Renal cortex interstitium (tissue), 15 donors: ENCODE measurements around the gene IFT122. TPM values are rescaled to one million over a fixed set of nuclear protein-coding genes. Genes with fewer than 3 reads are reported as not detected.
"Not testable (repeated sequence)": the region's sequence is repeated elsewhere in the genome, so short reads cannot be mapped to it uniquely, and the experiment has no call there.

ENCODE experiments used
- DNase-seq, 11 donors: peaks; one replicate each; pipeline ENCODE4 v3.0.0-alpha.2; 2013; ENCODE audit warnings: low read depth in 9 of 11, low spot score in 4 of 11; ENCODE audit errors: extremely low read depth in 1 of 11
- long read RNA-seq, 16 experiments: transcript quantifications; one replicate each; lab custom pipeline, GENCODE V29; 2026
- polyA plus RNA-seq, 3 donors: library from polyadenylated mRNA; unstranded; fragments of 120-200 nt; gene quantifications; one replicate each; pipeline ENCODE4 v1.2.1, GENCODE V29; 2013; ENCODE audit not compliant: insufficient read length in 3 of 3

Gene IFT122
- polyA plus RNA-seq: 10 to 100 TPM; 51.3 to 63.6 (median 62.5) TPM
- long read RNA-seq, donor 1, partial matches to known transcripts: 0 of 1 reads
- long read RNA-seq, donor 1, other reads (novel, unspliced or antisense): 0 of 1 reads
- long read RNA-seq, donor 2, partial matches to known transcripts: 0 of 2 reads
- long read RNA-seq, donor 2, other reads (novel, unspliced or antisense): 0 of 2 reads
- long read RNA-seq, donor 3, partial matches to known transcripts: 7 of 14 reads
- long read RNA-seq, donor 3, other reads (novel, unspliced or antisense): 0 of 14 reads
- long read RNA-seq, donor 4, partial matches to known transcripts: 0 of 1 reads
- long read RNA-seq, donor 4, other reads (novel, unspliced or antisense): 0 of 1 reads
- long read RNA-seq, donor 5: 0 reads
- long read RNA-seq, donor 6, partial matches to known transcripts: 5 of 8 reads
- long read RNA-seq, donor 6, other reads (novel, unspliced or antisense): 0 of 8 reads
- long read RNA-seq, donor 7, partial matches to known transcripts: 0 of 2 reads
- long read RNA-seq, donor 7, other reads (novel, unspliced or antisense): 0 of 2 reads
- long read RNA-seq, donor 8, partial matches to known transcripts: 5 of 9 reads
- long read RNA-seq, donor 8, other reads (novel, unspliced or antisense): 0 of 9 reads
- long read RNA-seq, donor 9, partial matches to known transcripts: 0 of 3 reads
- long read RNA-seq, donor 9, other reads (novel, unspliced or antisense): 0 of 3 reads
- long read RNA-seq, donor 10, partial matches to known transcripts: 0 of 1 reads
- long read RNA-seq, donor 10, other reads (novel, unspliced or antisense): 0 of 1 reads
- long read RNA-seq, donor 11, partial matches to known transcripts: 0 of 2 reads
- long read RNA-seq, donor 11, other reads (novel, unspliced or antisense): 0 of 2 reads
- long read RNA-seq, donor 12, partial matches to known transcripts: 0 of 2 reads
- long read RNA-seq, donor 12, other reads (novel, unspliced or antisense): 0 of 2 reads
- long read RNA-seq, donor 13, partial matches to known transcripts: 0 of 10 reads
- long read RNA-seq, donor 13, other reads (novel, unspliced or antisense): 0 of 10 reads
- long read RNA-seq, donor 14: 0 reads
- long read RNA-seq, donor 15, partial matches to known transcripts: 0 of 3 reads
- long read RNA-seq, donor 15, other reads (novel, unspliced or antisense): 0 of 3 reads
- long read RNA-seq, donor 16, partial matches to known transcripts: 15 of 22 reads
- long read RNA-seq, donor 16, other reads (novel, unspliced or antisense): 0 of 22 reads

GRCh38 chr3:129439817-129440617 is at the start of gene IFT122, which contains the start of gene MBD4:
TSS of gene IFT122 (plus strand) at chr3:129440224. CDS start at chr3:129440331, 107 bp downstream.
TSS of gene MBD4 (minus strand) at chr3:129439948. CDS start at chr3:129439833, 115 bp downstream.
- DNase-seq: peak; percentile 91 to 97 (median 95)

GRCh38 chr3:129391583-129391982 is 48.4 kb upstream of the IFT122 start:
- not testable (repeated sequence) for DNase-seq

- DNase-seq: not testable (repeated sequence)
Observed at GRCh38 chr3:129392106-129392887, 47.7 kb upstream of the IFT122 start.

- DNase-seq: no peak
Observed at GRCh38 chr3:129393271-129393670, 46.8 kb upstream of the IFT122 start.

GRCh38 chr3:129393760-129394564 is 46.1 kb upstream of the IFT122 start:
- not testable (repeated sequence) for DNase-seq

GRCh38 chr3:129398803-129399144 is 41.2 kb upstream of the IFT122 start:
- no peak for DNase-seq

GRCh38 chr3:129399145-129399894 is 40.7 kb upstream of the IFT122 start:
- peak; percentile 89 to 98 (median 95) for DNase-seq

- DNase-seq: peak in 2 of 11 donors; percentile 1 to 14
Observed at GRCh38 chr3:129399895-129400357, 40.1 kb upstream of the IFT122 start.

- no peak for DNase-seq
Observed at GRCh38 chr3:129402210-129402609, 37.8 kb upstream of the IFT122 start.

- no peak for DNase-seq
Observed at GRCh38 chr3:129402616-129403015, 37.4 kb upstream of the IFT122 start.

GRCh38 chr3:129403450-129403849 is 36.6 kb upstream of the IFT122 start:
- DNase-seq: no peak

GRCh38 chr3:129404130-129404529 is 35.9 kb upstream of the IFT122 start:
- DNase-seq: no peak

- DNase-seq: no peak
Observed at GRCh38 chr3:129404610-129405009, 35.4 kb upstream of the IFT122 start.

- DNase-seq: no peak
Observed at GRCh38 chr3:129409541-129409940, 30.5 kb upstream of the IFT122 start.

- no peak for DNase-seq
Observed at GRCh38 chr3:129410971-129411370, 29.1 kb upstream of the IFT122 start.
